GM12878 (cell line): ENCODE results near the gene GZF1. TPM values are rescaled to one million over a fixed set of nuclear protein-coding genes. Genes with fewer than 3 reads are reported as not detected.

Source experiments
- CTCF ChIP-seq, 3 experiments: IDR thresholded peaks in 2 of 3; conservative IDR thresholded peaks in 1 of 3; 2 replicates each; pipeline ENCODE4 v1.5.1; 2011; ENCODE audit warnings: low read depth in 3 of 3, low read length in 3 of 3, mild to moderate bottlenecking in 3 of 3, control low read depth in 2 of 3, moderate library complexity in 2 of 3, inconsistent platforms in 1 of 3, mixed read lengths in 1 of 3; ENCODE audit not compliant: control insufficient read depth in 2 of 3, insufficient read depth in 1 of 3; ENCODE audit errors: extremely low read depth in 1 of 3
- EGR1 ChIP-seq, 2 experiments: IDR thresholded peaks; 1 replicate in 1 of 2; 2 replicates in 1 of 2; pipeline ENCODE4 v1.6.1; 2011 to 2012; ENCODE audit warnings: low read depth in 2 of 2, low read length in 2 of 2, borderline replicate concordance in 1 of 2, mild to moderate bottlenecking in 1 of 2, moderate library complexity in 1 of 2
- NFXL1 ChIP-seq: fragments of 450-650 bp; IDR thresholded peaks from 2 replicates; pipeline ENCODE4 v1.6.1; 2017; ENCODE audit warnings: antibody characterized with exemption, mild to moderate bottlenecking, borderline replicate concordance
- PBX3 ChIP-seq: IDR thresholded peaks from 2 replicates; pipeline ENCODE4 v1.6.1; 2011; ENCODE audit warnings: mild to moderate bottlenecking, low read depth, low read length, moderate library complexity; ENCODE audit not compliant: insufficient replicate concordance
- RAD21 ChIP-seq: IDR thresholded peaks from 2 replicates; pipeline ENCODE4 v1.6.1; 2011; ENCODE audit warnings: mild to moderate bottlenecking, low read depth, low read length, moderate library complexity; ENCODE audit not compliant: insufficient read depth
- SUPT20H ChIP-seq: IDR thresholded peaks from 2 replicates; pipeline ENCODE4 v1.6.1; 2011; ENCODE audit warnings: low read depth, mild to moderate bottlenecking, low read length, moderate library complexity, borderline replicate concordance; ENCODE audit not compliant: control insufficient read depth
- SUZ12 ChIP-seq: fragments of 200-600 bp; sonication (generic); IDR thresholded peaks from one replicate; pipeline ENCODE4 v1.6.1; 2018; ENCODE audit warnings: antibody characterized with exemption, mild to moderate bottlenecking; ENCODE audit not compliant: unreplicated experiment
- ZBTB4 ChIP-seq: fragments of 450-650 bp; formaldehyde crosslinking; IDR thresholded peaks from 2 replicates; pipeline ENCODE4 v1.4.0; 2022; ENCODE audit warnings: mild to moderate bottlenecking, moderate library complexity
- polyA plus RNA-seq, 11 experiments: library from polyadenylated mRNA; depleted of rRNA in 4 of 11; unstranded in 6 of 11; stranded (reverse) in 5 of 11; fragments of >200 nt; fragmentation: Nextera tagmentation in 4 of 11; fragmentation: Illumina TruSeq in 1 of 11; extraction: Ambion mirVana in 4 of 11; extraction: Trizol in 1 of 11; gene quantifications; 1 replicate in 1 of 11; 2 replicates in 10 of 11; pipeline versions ENCODE4 v1.2.1 to v1.2.3, GENCODE V29; 2011 to 2016; ENCODE audit warnings: inconsistent platforms in 2 of 11, missing spikeins in 2 of 11, low read depth in 1 of 11
- total RNA-seq, 4 experiments: library from RNA; depleted of rRNA in 3 of 4; stranded (reverse); fragments of >200 nt in 3 of 4; fragmentation: Illumina TruSeq in 1 of 4; extraction: Trizol in 1 of 4; gene quantifications; 2 replicates each; pipeline versions ENCODE4 v1.2.1 to v1.2.3, GENCODE V29; 2013 to 2021

GZF1 gene
- total and polyA plus RNA-seq, 10 of the 15 experiments (the other 5 are each of a cell fraction or from before 2014, with no cell fraction given), result 2.2 to 19.5 (median 9.7) TPM

GRCh38 chr20:23344336-23344735 lies 17.6 kb upstream of the GZF1 start (continued):
- no peak for TF ChIP-seq ZBTB4 (CRISPR knock-in tag)
- no peak for TF ChIP-seq NFXL1
- TF ChIP-seq SUZ12, result no peak
- TF ChIP-seq PBX3, result no peak
- TF ChIP-seq SUPT20H, result no peak
- no peak for TF ChIP-seq RAD21
- no peak for TF ChIP-seq CTCF (IDR thresholded peaks at IDR 0.05 in 2 of 3, conservative IDR thresholded peaks at IDR 0.05 in 1 of 3; ENCODE audit: control insufficient read depth in 2 of 3, extremely low read depth in 1 of 3, insufficient read depth in 1 of 3, low read depth in 3 of 3, low read length in 3 of 3)
- TF ChIP-seq EGR1 (IDR thresholded peaks at IDR 0.05; ENCODE audit: borderline replicate concordance in 1 of 2, low read depth in 2 of 2, low read length in 2 of 2), result no peak
